ENCODE measurements around the gene KASH5.
A peak's percentile ranks its signal among the peaks of the same experiment; 100 is the strongest.

KASH5 gene

DNA sequence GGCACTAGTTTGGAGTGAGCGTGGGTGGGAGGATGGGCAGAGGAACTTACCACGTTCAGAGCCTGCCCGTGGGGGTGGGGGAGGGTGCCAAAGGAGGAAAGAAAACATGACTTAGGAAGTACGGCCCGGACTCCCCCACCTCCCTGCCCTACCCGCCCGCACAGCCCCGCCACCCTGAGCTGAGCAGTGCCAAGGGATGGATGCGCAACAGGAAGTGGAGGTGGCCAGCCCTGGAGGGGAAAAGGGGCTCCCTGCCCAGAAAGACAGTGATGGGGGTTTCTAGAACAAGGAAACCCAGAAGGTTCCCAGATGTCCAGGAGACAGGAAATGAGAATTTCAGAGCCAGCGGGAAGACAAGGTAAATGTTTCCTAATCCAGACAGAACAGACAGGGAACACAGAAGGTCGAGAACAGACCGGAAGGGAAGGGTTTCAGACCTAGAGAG lies 32.1 kb upstream of the KASH5 start:
- no peak overlapping the region for H3K4me3 ChIP-seq (ENCODE audit: low read depth, low read length)
- TF ChIP-seq CTCF (IDR thresholded peaks at IDR 0.05; ENCODE audit: low read depth, low read length), result no peak

- no peak overlapping the region for H3K4me3 ChIP-seq (ENCODE audit: low read depth, low read length)
- TF ChIP-seq CTCF (IDR thresholded peaks at IDR 0.05; ENCODE audit: low read depth, low read length), result no peak
Observed at GRCh38 chr19:49356382-49356781, 31.7 kb upstream of the KASH5 start.

GRCh38 chr19:49357186-49357585 lies 30.9 kb upstream of the KASH5 start:
- H3K4me3 ChIP-seq (ENCODE audit: low read depth, low read length), result no peak overlapping the region
- no peak for TF ChIP-seq CTCF (IDR thresholded peaks at IDR 0.05; ENCODE audit: low read depth, low read length)

- peak overlapping the region; percentile 93; the same call in 1 of the 2 replicates for H3K4me3 ChIP-seq (ENCODE audit: low read depth, low read length)
- TF ChIP-seq CTCF (IDR thresholded peaks at IDR 0.05; ENCODE audit: low read depth, low read length), result no peak
Observed at GRCh38 chr19:49359851-49360820, 27.9 kb upstream of the KASH5 start.

- TF ChIP-seq CTCF (IDR thresholded peaks at IDR 0.05; ENCODE audit: low read depth, low read length), result no peak
- H3K4me3 ChIP-seq (ENCODE audit: low read depth, low read length), result peak overlapping the region; percentile 93
Observed at GRCh38 chr19:49361438-49362047, 26.5 kb upstream of the KASH5 start.

DNA sequence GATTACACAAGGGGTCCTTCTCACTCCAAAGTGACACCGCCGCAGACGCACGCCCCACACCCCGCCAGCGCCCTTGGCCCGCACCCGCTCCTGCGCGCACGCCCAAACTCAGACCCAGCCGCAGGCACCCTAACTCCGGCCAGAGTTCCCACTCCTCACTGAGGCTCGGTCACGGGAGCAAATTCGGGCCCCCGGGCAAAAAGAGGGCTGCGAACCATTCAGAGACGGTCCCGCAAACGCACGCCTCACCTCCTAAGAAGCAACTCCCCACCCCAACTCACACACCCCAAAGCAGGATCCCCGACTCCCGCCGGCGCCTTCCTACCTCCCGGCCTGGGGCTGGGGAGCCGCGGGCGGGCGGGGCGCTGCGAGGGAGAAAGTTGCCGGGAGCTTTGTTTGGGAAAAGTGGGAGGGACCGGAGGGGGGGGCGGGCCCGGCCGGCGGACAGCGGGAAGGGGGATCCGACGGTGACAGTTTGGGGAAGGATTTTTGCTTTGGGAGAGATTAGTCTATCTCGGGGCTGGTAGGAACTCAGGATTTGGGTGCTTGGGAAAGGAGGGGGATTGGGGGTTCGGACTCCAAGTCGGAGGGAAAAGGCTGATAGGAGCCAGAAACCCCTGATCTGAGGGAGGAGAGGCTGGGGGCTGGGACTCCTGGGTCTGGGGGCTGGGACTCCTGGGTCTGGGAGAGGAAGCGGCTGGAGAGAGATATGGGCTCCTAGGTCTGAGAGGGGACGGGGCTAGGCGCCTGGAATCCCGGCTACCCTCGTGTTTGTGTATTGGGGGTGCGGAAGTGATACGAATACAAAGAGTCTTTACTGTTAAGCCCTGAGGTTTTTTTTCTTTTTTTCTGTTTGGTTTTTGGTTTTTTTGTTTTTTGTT lies 25.8 kb upstream of the KASH5 start, which contains the start of gene TEAD2:
Gene TEAD2, minus strand, starts transcription at position 369 of the 881 bp plus-strand sequence. CDS start 2,341 bp downstream, outside the sequence.
- peak within 1 kb of the TSS; percentile 93 for H3K4me3 ChIP-seq (ENCODE audit: low read depth, low read length)
- TF ChIP-seq CTCF (IDR thresholded peaks at IDR 0.05; ENCODE audit: low read depth, low read length), result no peak

All from WI38 (cell line).